KMS-11 (cell line): Measurements from ENCODE around the gene ANKRA2.
A peak's percentile ranks its signal among the peaks of the same experiment; 100 is the strongest.

ENCODE experiments used
- H2AFZ ChIP-seq: fragments of 200-600 bp; sonication (generic); 2 replicates; pipeline ENCODE4 v1.6.1; 2016; ENCODE audit warnings: antibody characterized with exemption, mixed run types, low read depth
- H3K27ac ChIP-seq: fragments of 200-600 bp; sonication (generic); 2 replicates; pipeline ENCODE4 v1.6.1; 2016; ENCODE audit warnings: mild to moderate bottlenecking, mixed run types
- H3K27me3 ChIP-seq: fragments of 200-600 bp; sonication (generic); 2 replicates; pipeline ENCODE4 v1.6.1; 2017; ENCODE audit warnings: mild to moderate bottlenecking, low read depth, mixed run types, moderate library complexity; ENCODE audit not compliant: insufficient read depth
- H3K36me3 ChIP-seq: fragments of 200-600 bp; sonication (generic); 2 replicates; pipeline ENCODE4 v1.6.1; 2017; ENCODE audit warnings: mild to moderate bottlenecking, mixed run types; ENCODE audit not compliant: insufficient read depth
- H3K4me1 ChIP-seq: fragments of 200-600 bp; sonication (generic); 2 replicates; pipeline ENCODE4 v1.6.1; 2016; ENCODE audit warnings: mild to moderate bottlenecking, low read depth, mixed run types; ENCODE audit not compliant: poor library complexity, severe bottlenecking
- H3K4me2 ChIP-seq: fragments of 200-600 bp; sonication (generic); 2 replicates; pipeline ENCODE4 v1.7.0; 2016; ENCODE audit warnings: mild to moderate bottlenecking, mixed run types
- H3K4me3 ChIP-seq: fragments of 200-600 bp; sonication (generic); IDR thresholded peaks from 2 replicates; pipeline ENCODE4 v1.6.1; 2017; ENCODE audit warnings: low read depth, low read length, mixed read lengths; ENCODE audit not compliant: insufficient read depth
- H3K79me2 ChIP-seq: fragments of 200-600 bp; sonication (generic); 2 replicates; pipeline ENCODE4 v1.6.1; 2016; ENCODE audit warnings: low read depth, mixed run types; ENCODE audit not compliant: insufficient read depth
- H3K9ac ChIP-seq: fragments of 200-600 bp; sonication (generic); 2 replicates; pipeline ENCODE4 v1.6.1; 2016; ENCODE audit warnings: mild to moderate bottlenecking, mixed run types
- H4K20me1 ChIP-seq: fragments of 200-600 bp; sonication (generic); 2 replicates; pipeline ENCODE4 v1.6.1; 2016; ENCODE audit warnings: mild to moderate bottlenecking, mixed run types; ENCODE audit not compliant: insufficient read depth
- TF ChIP-seq, protein P1 (sequence below): fragments of 200-600 bp; sonication (generic); conservative IDR thresholded peaks from 2 replicates; pipeline ENCODE4 v1.6.1; 2017; ENCODE audit warnings: low read depth, mild to moderate bottlenecking, antibody characterized with exemption, low read length, moderate library complexity, mixed read lengths

The ANKRA2 gene

DNA sequence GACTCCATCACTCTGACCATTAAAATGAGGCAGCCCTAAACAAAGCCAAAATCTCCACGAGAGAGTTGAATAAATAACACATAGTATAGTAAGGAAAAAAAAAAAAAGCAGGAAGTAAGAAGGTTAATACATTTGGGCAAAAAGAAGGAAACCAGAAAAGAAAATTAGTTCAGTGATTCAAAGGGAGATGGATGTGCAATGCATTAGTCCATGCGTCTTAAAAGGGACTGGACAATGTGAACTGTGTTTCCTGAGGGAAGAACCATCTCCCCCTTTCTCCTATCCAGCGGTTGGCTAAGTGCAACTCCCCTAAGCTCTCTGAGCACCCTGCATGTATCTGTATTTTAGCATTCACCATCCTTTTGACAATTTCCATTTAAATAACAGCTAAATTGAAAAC is 1.4 kb downstream of the ANKRA2 start:
- Histone ChIP-seq H2AFZ (peak overlapping the region; percentile 62; the same call in 1 of the 2 replicates), H3K4me2 (peak overlapping the region; percentile 97), H3K4me1 (peaks cover 34% of the 10 kb centered on the region), H3K9ac (no peak overlapping the region; the same call in 1 of the 2 replicates), H3K79me2 (peaks cover 50% of the 10 kb centered on the region), H3K36me3 (no peaks in the 10 kb centered on the region), H3K27me3 (no peaks in the 10 kb centered on the region), H4K20me1 (no peaks in the 10 kb centered on the region), H3K4me3 (no peak overlapping the region), H3K27ac (peak overlapping the region; percentile 65; the same call in 1 of the 2 replicates)
- TF ChIP-seq, protein P1, sequence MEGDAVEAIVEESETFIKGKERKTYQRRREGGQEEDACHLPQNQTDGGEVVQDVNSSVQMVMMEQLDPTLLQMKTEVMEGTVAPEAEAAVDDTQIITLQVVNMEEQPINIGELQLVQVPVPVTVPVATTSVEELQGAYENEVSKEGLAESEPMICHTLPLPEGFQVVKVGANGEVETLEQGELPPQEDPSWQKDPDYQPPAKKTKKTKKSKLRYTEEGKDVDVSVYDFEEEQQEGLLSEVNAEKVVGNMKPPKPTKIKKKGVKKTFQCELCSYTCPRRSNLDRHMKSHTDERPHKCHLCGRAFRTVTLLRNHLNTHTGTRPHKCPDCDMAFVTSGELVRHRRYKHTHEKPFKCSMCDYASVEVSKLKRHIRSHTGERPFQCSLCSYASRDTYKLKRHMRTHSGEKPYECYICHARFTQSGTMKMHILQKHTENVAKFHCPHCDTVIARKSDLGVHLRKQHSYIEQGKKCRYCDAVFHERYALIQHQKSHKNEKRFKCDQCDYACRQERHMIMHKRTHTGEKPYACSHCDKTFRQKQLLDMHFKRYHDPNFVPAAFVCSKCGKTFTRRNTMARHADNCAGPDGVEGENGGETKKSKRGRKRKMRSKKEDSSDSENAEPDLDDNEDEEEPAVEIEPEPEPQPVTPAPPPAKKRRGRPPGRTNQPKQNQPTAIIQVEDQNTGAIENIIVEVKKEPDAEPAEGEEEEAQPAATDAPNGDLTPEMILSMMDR: no peak

DNA sequence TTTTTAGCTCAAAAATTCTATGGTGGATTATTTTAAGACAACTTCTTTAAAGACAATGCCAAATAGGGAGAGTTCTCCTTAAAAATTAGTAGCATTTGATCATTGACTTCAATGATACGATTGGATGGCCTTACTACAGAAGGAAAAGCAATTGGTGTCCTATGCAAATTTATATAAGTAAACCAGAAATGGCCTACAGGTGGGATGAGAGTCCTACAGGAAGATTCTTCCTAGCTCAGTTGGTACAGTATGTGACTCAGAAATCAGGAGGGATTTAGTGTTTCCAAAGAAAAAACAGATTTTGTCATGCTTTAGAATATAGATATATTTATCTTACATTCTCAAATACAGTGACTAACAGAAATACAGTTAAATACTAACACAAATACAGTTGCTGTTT is 6.5 kb downstream of the ANKRA2 start:
- no peaks in the 10 kb centered on the region for H4K20me1 ChIP-seq
- H3K36me3 ChIP-seq: no peaks in the 10 kb centered on the region
- H3K4me2 ChIP-seq: no peak overlapping the region
- H3K27ac ChIP-seq: no peak overlapping the region
- peaks cover 13% of the 10 kb centered on the region for H3K4me1 ChIP-seq
- H3K9ac ChIP-seq: no peak overlapping the region
- H3K79me2 ChIP-seq: peaks cover 9% of the 10 kb centered on the region; the same call in 1 of the 2 replicates
- no peak overlapping the region for H2AFZ ChIP-seq
- no peak overlapping the region for H3K4me3 ChIP-seq
- no peaks in the 10 kb centered on the region for H3K27me3 ChIP-seq
- TF ChIP-seq, protein P1: 0 out of 2 replicates have a peak, but pooled peaks have one; percentile 11

DNA sequence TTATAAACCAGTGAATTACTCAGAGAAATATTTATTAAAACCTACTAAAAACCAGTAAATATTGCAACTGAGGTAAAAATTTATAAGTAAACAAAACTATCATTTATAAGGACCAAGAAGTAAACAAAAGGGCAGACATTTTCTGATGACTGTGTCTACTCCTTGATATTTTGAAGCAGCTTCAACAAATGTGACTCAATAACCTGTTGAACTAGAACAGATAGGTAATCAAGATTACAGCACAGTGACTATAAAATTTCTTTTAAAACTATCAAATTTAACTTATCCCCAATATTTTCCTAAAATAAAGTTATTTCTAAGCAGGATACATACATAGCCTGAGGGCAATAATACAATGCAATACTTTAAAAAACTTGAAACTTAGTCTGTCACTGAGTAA is 12.8 kb downstream of the ANKRA2 start:
- H3K36me3 ChIP-seq: no peaks in the 10 kb centered on the region
- H3K9ac ChIP-seq: no peak overlapping the region
- H2AFZ ChIP-seq: no peak overlapping the region
- no peak overlapping the region for H3K27ac ChIP-seq
- H3K79me2 ChIP-seq: no peaks in the 10 kb centered on the region
- H4K20me1 ChIP-seq: no peaks in the 10 kb centered on the region
- no peaks in the 10 kb centered on the region for H3K4me1 ChIP-seq
- no peak overlapping the region for H3K4me2 ChIP-seq
- no peaks in the 10 kb centered on the region for H3K27me3 ChIP-seq
- TF ChIP-seq, protein P1: no peak
- H3K4me3 ChIP-seq: no peak overlapping the region

DNA sequence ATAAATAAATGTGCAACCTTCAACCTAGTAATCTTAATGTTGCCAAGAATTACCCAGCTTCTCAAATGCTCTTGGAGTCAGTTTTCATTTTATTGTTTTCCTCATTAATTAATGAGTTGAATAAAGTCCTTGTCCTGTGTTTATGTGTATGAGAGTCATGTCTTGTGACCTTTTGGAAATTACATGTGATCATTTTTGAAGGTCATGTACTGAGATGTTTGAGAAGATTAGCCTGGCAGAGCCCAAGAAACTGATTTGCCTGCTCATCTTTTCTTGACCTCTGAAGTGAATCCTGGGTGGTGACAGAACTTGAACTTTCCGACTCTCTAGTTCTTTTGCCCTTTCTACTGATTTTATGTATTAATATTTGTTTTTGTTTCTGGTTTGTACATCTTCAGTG is 15.4 kb downstream of the ANKRA2 start:
- no peaks in the 10 kb centered on the region for H4K20me1 ChIP-seq

More for the DNA sequence above, 15.4 kb downstream of the ANKRA2 start:
- H3K4me2 ChIP-seq: no peak overlapping the region
- no peak overlapping the region for H3K4me3 ChIP-seq
- no peak overlapping the region for H2AFZ ChIP-seq
- TF ChIP-seq, protein P1: no peak
- H3K27ac ChIP-seq: no peak overlapping the region
- no peaks in the 10 kb centered on the region for H3K79me2 ChIP-seq
- H3K36me3 ChIP-seq: no peaks in the 10 kb centered on the region
- H3K9ac ChIP-seq: no peak overlapping the region
- no peaks in the 10 kb centered on the region for H3K27me3 ChIP-seq
- no peaks in the 10 kb centered on the region for H3K4me1 ChIP-seq
